Natural killer cell (primary cell): ENCODE measurements around the gene RIMBP2. TPM values are rescaled to one million over a fixed set of nuclear protein-coding genes. Genes with fewer than 3 reads are reported as not detected.

ENCODE experiments used
- ATAC-seq, 3 donors: fragments of 150-1000 bp in 2 of 3; fragments of 200-7000 bp in 1 of 3; cut with Tn5 transposase; 1 replicate in 1 of 3; 2 replicates in 2 of 3; pipeline ENCODE4 v1.10.0; 2021; ENCODE audit warnings: mild to moderate bottlenecking in 2 of 3, moderate library complexity in 2 of 3
- DNase-seq, 2 donors: peaks; one replicate each; pipeline versions ENCODE4 v3.0.0 to v3.0.0-alpha.2; 2013 to 2021; ENCODE audit warnings: mixed read lengths in 1 of 2
- H3K27ac ChIP-seq: one replicate; pipeline ENCODE4 v1.5.1; 2013; ENCODE audit warnings: mild to moderate bottlenecking, low read length
- H3K27me3 ChIP-seq: one replicate; pipeline ENCODE4 v1.6.1; 2013; ENCODE audit warnings: low read length; ENCODE audit not compliant: control insufficient read depth, insufficient read depth
- H3K36me3 ChIP-seq: one replicate; pipeline ENCODE4 v1.6.1; 2013; ENCODE audit warnings: low read length; ENCODE audit not compliant: control insufficient read depth, insufficient read depth
- H3K4me1 ChIP-seq: one replicate; pipeline ENCODE4 v1.6.1; 2013; ENCODE audit warnings: low read length; ENCODE audit not compliant: control insufficient read depth, insufficient read depth
- H3K4me3 ChIP-seq: one replicate; pipeline ENCODE4 v1.5.1; 2013; ENCODE audit warnings: low read length
- H3K9me3 ChIP-seq: one replicate; pipeline ENCODE4 v1.6.1; 2013; ENCODE audit warnings: low read length; ENCODE audit not compliant: control insufficient read depth, insufficient read depth
- H3K27ac Mint-ChIP-seq, 2 donors: one replicate each; pipeline ENCODE4 v1.8.0; 2022; ENCODE audit warnings: mild to moderate bottlenecking in 2 of 2, mixed read lengths in 2 of 2, moderate library complexity in 1 of 2
- H3K27me3 Mint-ChIP-seq, 2 donors: one replicate each; pipeline ENCODE4 v1.8.0; 2022; ENCODE audit warnings: low read depth in 2 of 2, mixed read lengths in 2 of 2
- H3K36me3 Mint-ChIP-seq: one replicate; pipeline ENCODE4 v1.8.0; 2022; ENCODE audit warnings: mixed read lengths
- H3K4me1 Mint-ChIP-seq, 2 donors: one replicate each; pipeline ENCODE4 v1.8.0; 2022; ENCODE audit warnings: mixed read lengths in 2 of 2
- H3K4me3 Mint-ChIP-seq: one replicate; pipeline ENCODE4 v1.8.0; 2022; ENCODE audit warnings: mild to moderate bottlenecking, moderate library complexity, mixed read lengths
- H3K9me3 Mint-ChIP-seq, 2 donors: one replicate each; pipeline ENCODE4 v1.8.0; 2022; ENCODE audit warnings: mixed read lengths in 2 of 2
- CTCF ChIP-seq: fragments of 200-600 bp; IDR thresholded peaks from one replicate; pipeline ENCODE4 v1.8.0; 2022; ENCODE audit warnings: antibody characterized with exemption
- WGBS: methylation state at CpG from one replicate; pipeline ENCODE4 v1.1.7; 2013; ENCODE audit warnings: missing lambda C conversion rate; ENCODE audit not compliant: insufficient coverage; 5-methylcytosine and 5-hydroxymethylcytosine counted together
- intact Hi-C: fragments of 100-400 bp; cut with micrococcal nuclease; formaldehyde crosslinking; loops from one replicate; pipeline ENCODE4 v1.14.2; 2022
- total RNA-seq, 4 donors: library from RNA; stranded (reverse); fragments of 120-200 nt in 1 of 4; gene quantifications; one replicate each; pipeline versions ENCODE4 v1.2.3 to v1.2.4, GENCODE V29; 2013 to 2022

Gene RIMBP2
- total RNA-seq, 3 donors from 2014 or later (not counting 1 experiment from before 2014, with no cell fraction given), result not detected

- Mint-ChIP-seq H3K4me1 (no peaks in the 10 kb centered on the region), H3K4me3 (no peak overlapping the region), H3K9me3 (no peaks in the 10 kb centered on the region), H3K27me3 (no peaks in the 10 kb centered on the region), H3K27ac (no peak overlapping the region), H3K36me3 (no peaks in the 10 kb centered on the region)
- H3K4me3 ChIP-seq, result no peak overlapping the region
- no peaks in the 10 kb centered on the region for H3K27me3 ChIP-seq
- no peaks in the 10 kb centered on the region for H3K36me3 ChIP-seq
- ATAC-seq, result no peak
- H3K4me1 ChIP-seq, result no peaks in the 10 kb centered on the region
- intact Hi-C loops, result no loop called here
- TF ChIP-seq CTCF, result no peak
- WGBS, result 80% methylated on average over 4 of the region's 4 CpGs
- DNase-seq, result no peak
- no peaks in the 10 kb centered on the region for H3K9me3 ChIP-seq
- no peak overlapping the region for H3K27ac ChIP-seq
Observed at GRCh38 chr12:130617219-130617618, 98.9 kb downstream of the RIMBP2 start.

GRCh38 chr12:130615861-130616345 lies 100.2 kb downstream of the RIMBP2 start:
- no peaks in the 10 kb centered on the region for H3K36me3 Mint-ChIP-seq
- no peak overlapping the region for H3K27ac Mint-ChIP-seq
- DNase-seq (no peak), ATAC-seq (no peak)
- H3K4me3 ChIP-seq, result no peak overlapping the region
- TF ChIP-seq CTCF, result no peak
- H3K27me3 Mint-ChIP-seq, result no peaks in the 10 kb centered on the region
- no peak overlapping the region for H3K27ac ChIP-seq
- H3K36me3 ChIP-seq, result no peaks in the 10 kb centered on the region
- intact Hi-C loops, result no loop called here
- WGBS, result 85% methylated on average over 16 of the region's 16 CpGs
- H3K9me3 Mint-ChIP-seq, result no peaks in the 10 kb centered on the region
- no peaks in the 10 kb centered on the region for H3K9me3 ChIP-seq
- no peaks in the 10 kb centered on the region for H3K4me1 Mint-ChIP-seq
- H3K4me1 ChIP-seq, result no peaks in the 10 kb centered on the region
- no peaks in the 10 kb centered on the region for H3K27me3 ChIP-seq
- no peak overlapping the region for H3K4me3 Mint-ChIP-seq

- intact Hi-C loops, result no loop called here
- H3K4me3 ChIP-seq, result no peak overlapping the region
- 78% methylated on average over 4 of the region's 5 CpGs for WGBS
- no peaks in the 10 kb centered on the region for H3K36me3 ChIP-seq
- H3K4me1 ChIP-seq, result no peaks in the 10 kb centered on the region
- Mint-ChIP-seq H3K27me3 (no peaks in the 10 kb centered on the region), H3K27ac (no peak overlapping the region), H3K4me3 (no peak overlapping the region), H3K9me3 (no peaks in the 10 kb centered on the region), H3K4me1 (no peaks in the 10 kb centered on the region), H3K36me3 (no peaks in the 10 kb centered on the region)
- DNase-seq (no peak), ATAC-seq (no peak)
- H3K27ac ChIP-seq, result no peak overlapping the region
- no peaks in the 10 kb centered on the region for H3K27me3 ChIP-seq
- TF ChIP-seq CTCF, result no peak
- no peaks in the 10 kb centered on the region for H3K9me3 ChIP-seq
Observed at GRCh38 chr12:130614530-130614905, 101.6 kb downstream of the RIMBP2 start.

GRCh38 chr12:130613831-130614529 lies 102.1 kb downstream of the RIMBP2 start:
- Mint-ChIP-seq H3K9me3 (no peaks in the 10 kb centered on the region), H3K4me1 (no peaks in the 10 kb centered on the region), H3K27ac (no peak overlapping the region), H3K36me3 (no peaks in the 10 kb centered on the region), H3K27me3 (no peaks in the 10 kb centered on the region), H3K4me3 (no peak overlapping the region)
- 92% methylated on average over 14 of the region's 14 CpGs for WGBS
- Histone ChIP-seq H3K27me3 (no peaks in the 10 kb centered on the region), H3K27ac (no peak overlapping the region), H3K9me3 (no peaks in the 10 kb centered on the region), H3K4me1 (no peaks in the 10 kb centered on the region), H3K4me3 (no peak overlapping the region), H3K36me3 (no peaks in the 10 kb centered on the region)
- TF ChIP-seq CTCF, result no peak
- ATAC-seq (no peak), DNase-seq (no peak)
- intact Hi-C loops, result no loop called here
